HFFc6 (cell line): ENCODE data around the gene DPP6. TPM values are rescaled to one million over a fixed set of nuclear protein-coding genes. Genes with fewer than 3 reads are reported as not detected.

Experiments
- DNase-seq: peaks from one replicate; pipeline ENCODE4 v3.0.0-alpha.2; 2018
- H3K27ac Mint-ChIP-seq: 2 replicates; pipeline ENCODE4 v1.8.0; 2020; ENCODE audit warnings: mild to moderate bottlenecking, mixed read lengths
- H3K27me3 Mint-ChIP-seq: 2 replicates; pipeline ENCODE4 v1.8.0; 2021; ENCODE audit warnings: mild to moderate bottlenecking, moderate library complexity, mixed read lengths; ENCODE audit not compliant: insufficient read depth
- H3K36me3 Mint-ChIP-seq: 2 replicates; pipeline ENCODE4 v1.8.0; 2021; ENCODE audit warnings: low read depth, mixed read lengths
- H3K4me1 Mint-ChIP-seq: 2 replicates; pipeline ENCODE4 v1.8.0; 2020; ENCODE audit warnings: low read depth, mixed read lengths
- H3K4me3 Mint-ChIP-seq: 2 replicates; pipeline ENCODE4 v1.8.0; 2020; ENCODE audit warnings: mild to moderate bottlenecking, moderate library complexity, mixed read lengths
- H3K9me3 Mint-ChIP-seq: 2 replicates; pipeline ENCODE4 v1.8.0; 2020; ENCODE audit warnings: mild to moderate bottlenecking, mixed read lengths
- total RNA-seq, 6 experiments: library from RNA; stranded (reverse); fragmentation: NEBNext Ultra II Directional; extraction: Animal tissue kit (Norgen Biotek cat#: 25700); gene quantifications; 2 replicates in 1 of 6; 3 replicates in 5 of 6; pipeline ENCODE4 v1.2.3, GENCODE V29; 2021
- TF ChIP-seq, protein P1 (sequence below): fragments of 200-600 bp; sonication (generic); IDR thresholded peaks from 2 replicates; pipeline ENCODE4 v1.5.0; 2021; ENCODE audit warnings: antibody characterized with exemption, mild to moderate bottlenecking

Gene DPP6
- total RNA-seq, 6 experiments from 2014 or later = not detected

DNA sequence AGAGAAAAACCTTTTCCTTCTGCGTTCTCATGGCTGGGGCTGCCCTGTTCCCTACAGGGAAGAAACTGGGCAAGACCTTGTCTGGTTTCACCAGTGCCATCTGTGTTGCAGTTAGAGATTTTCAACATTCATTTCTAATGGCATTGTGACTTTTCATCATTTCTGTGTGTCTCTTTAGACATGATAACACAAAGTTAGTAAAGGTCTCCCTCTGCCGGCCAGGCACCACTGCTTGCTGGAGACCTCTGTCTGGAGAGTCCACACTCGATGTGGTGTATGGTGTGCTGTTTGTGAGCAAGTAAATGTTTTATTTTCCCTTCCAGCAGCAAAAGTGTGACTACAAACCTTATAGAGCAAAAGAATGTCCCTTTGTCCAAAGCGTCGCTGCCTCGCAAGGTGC lies 737.2 kb downstream of the DPP6 start:
- Mint-ChIP-seq H3K27me3 (no peaks in the 10 kb centered on the region; the same call in 1 of the 2 replicates), H3K27ac (no peak overlapping the region), H3K4me1 (no peaks in the 10 kb centered on the region), H3K9me3 (peaks cover 45% of the 10 kb centered on the region), H3K36me3 (peaks cover 8% of the 10 kb centered on the region), H3K4me3 (no peak overlapping the region)
- DNase-seq = no peak
- TF ChIP-seq, protein P1, sequence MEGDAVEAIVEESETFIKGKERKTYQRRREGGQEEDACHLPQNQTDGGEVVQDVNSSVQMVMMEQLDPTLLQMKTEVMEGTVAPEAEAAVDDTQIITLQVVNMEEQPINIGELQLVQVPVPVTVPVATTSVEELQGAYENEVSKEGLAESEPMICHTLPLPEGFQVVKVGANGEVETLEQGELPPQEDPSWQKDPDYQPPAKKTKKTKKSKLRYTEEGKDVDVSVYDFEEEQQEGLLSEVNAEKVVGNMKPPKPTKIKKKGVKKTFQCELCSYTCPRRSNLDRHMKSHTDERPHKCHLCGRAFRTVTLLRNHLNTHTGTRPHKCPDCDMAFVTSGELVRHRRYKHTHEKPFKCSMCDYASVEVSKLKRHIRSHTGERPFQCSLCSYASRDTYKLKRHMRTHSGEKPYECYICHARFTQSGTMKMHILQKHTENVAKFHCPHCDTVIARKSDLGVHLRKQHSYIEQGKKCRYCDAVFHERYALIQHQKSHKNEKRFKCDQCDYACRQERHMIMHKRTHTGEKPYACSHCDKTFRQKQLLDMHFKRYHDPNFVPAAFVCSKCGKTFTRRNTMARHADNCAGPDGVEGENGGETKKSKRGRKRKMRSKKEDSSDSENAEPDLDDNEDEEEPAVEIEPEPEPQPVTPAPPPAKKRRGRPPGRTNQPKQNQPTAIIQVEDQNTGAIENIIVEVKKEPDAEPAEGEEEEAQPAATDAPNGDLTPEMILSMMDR = no peak

DNA sequence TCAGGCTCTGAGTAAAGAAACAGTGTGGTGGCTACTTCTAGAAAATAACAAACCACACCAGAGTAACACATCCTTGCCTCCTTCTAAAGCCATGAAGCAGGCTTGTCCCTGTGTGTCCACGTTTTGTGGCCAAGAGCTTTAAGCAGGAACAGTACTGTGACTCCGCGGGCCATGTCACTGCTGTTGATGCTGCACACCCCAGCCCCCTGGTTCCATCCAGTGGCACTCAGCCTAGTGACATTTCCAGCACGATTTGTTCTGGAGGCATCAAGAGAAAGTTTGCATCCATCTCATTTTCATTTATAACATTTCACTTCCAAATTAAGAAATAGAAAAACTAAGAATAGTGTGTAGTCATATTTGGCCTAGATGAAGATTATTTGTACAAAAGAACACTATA lies 739.4 kb downstream of the DPP6 start:
- Mint-ChIP-seq H3K36me3 (no peaks in the 10 kb centered on the region; the same call in 1 of the 2 replicates), H3K4me3 (no peak overlapping the region), H3K27me3 (no peaks in the 10 kb centered on the region; the same call in 1 of the 2 replicates), H3K9me3 (peaks cover 28% of the 10 kb centered on the region), H3K4me1 (no peaks in the 10 kb centered on the region), H3K27ac (no peak overlapping the region)
- no peak for DNase-seq
- TF ChIP-seq, protein P1 = no peak

DNA sequence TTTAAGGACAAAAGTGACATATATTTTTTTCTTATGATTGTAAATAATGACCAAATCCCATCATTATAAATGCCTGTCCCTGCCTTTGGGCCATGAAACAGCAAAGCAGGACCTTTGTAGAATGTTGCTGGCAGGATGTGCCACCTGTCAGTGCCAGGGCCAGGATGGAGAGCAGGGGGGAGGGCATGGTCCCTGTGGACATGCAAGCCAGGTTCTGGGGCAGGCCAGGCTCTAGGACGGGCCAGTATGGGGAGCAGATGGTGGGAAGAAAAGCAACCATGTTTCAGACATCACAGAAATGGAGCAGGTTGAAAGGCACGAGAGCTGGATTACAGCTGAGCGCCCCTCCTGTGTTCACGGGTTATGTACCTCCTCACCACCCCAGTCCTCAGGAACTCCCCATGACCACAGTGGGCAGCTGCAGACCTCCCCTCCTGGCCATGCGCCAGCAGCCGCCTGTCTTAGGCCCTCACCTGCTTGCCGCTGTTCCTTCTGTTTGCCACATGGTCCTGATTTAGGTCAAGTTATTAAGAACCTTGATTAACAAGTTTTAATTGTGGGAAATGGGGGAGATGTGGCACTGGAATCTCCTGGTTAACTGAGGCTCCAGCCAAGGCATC lies 740.3 kb downstream of the DPP6 start:
- no peaks in the 10 kb centered on the region; the same call in 1 of the 2 replicates for H3K36me3 Mint-ChIP-seq
- H3K9me3 Mint-ChIP-seq = peaks cover 29% of the 10 kb centered on the region
- DNase-seq = no peak
- TF ChIP-seq, protein P1 = no peak
- H3K27me3 Mint-ChIP-seq = no peaks in the 10 kb centered on the region; the same call in 1 of the 2 replicates
- no peak overlapping the region for H3K4me3 Mint-ChIP-seq
- H3K4me1 Mint-ChIP-seq = no peaks in the 10 kb centered on the region
- no peak overlapping the region for H3K27ac Mint-ChIP-seq

DNA sequence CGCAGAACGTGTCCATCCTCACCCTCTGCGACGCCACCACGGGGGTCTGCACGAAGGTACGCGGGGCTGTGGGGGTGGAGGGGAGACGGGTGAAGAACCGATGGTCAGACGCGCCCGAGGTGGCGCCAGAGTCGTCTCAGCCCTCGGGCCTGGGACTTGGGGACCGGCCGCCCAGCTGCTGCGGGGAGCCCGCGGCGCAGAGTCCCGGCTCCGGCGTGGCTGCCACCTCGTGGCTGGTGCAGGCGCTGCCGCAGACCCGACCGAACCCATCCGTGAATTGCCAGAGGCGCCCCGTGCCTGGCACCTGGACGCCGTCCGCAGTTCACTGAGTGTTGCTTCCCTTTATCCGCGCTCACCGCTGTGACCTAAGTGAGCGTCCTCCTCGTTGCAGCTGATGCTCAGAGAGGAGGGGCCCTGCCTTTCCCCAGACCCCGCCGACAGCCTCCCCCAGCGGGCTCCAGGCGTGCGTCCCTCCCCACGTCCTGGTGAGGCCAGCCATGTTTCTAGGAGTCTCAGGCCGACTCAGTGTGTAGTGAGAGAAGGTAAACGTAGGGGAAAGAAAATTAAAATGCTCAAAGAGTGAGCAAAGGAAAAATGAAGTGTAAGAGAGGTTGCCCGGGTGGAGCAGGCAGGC lies 742.1 kb downstream of the DPP6 start:
- H3K36me3 Mint-ChIP-seq = no peaks in the 10 kb centered on the region
- H3K27me3 Mint-ChIP-seq = no peaks in the 10 kb centered on the region; the same call in 1 of the 2 replicates
- H3K27ac Mint-ChIP-seq = no peak overlapping the region
- DNase-seq = no peak
- TF ChIP-seq, protein P1 = no peak
- H3K4me1 Mint-ChIP-seq = no peaks in the 10 kb centered on the region
- peaks cover 25% of the 10 kb centered on the region for H3K9me3 Mint-ChIP-seq
- no peak overlapping the region for H3K4me3 Mint-ChIP-seq

DNA sequence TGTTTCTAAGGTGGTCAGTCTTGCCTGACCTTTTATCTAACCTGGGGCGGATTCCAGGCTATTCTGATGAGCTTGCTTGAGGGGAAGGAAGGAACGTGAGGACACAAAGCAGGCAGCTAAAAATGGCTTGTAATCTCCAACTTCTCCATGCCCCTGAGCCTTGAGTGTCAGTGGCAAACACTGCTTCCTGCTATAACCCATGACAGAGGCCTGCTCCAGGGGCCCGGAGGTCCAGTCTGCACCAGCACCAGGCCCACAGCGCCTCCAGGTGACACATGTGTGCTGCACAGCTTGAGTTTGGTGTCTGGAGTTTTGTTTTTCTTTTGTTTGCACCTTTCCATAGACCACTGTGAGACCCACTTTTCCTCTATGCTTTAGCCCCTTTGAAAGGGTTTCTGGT lies 742.8 kb downstream of the DPP6 start:
- no peak overlapping the region for H3K27ac Mint-ChIP-seq
- TF ChIP-seq, protein P1 = no peak
- no peaks in the 10 kb centered on the region for H3K36me3 Mint-ChIP-seq
- peaks cover 25% of the 10 kb centered on the region for H3K9me3 Mint-ChIP-seq
- DNase-seq = no peak
- H3K4me1 Mint-ChIP-seq = no peaks in the 10 kb centered on the region
- no peaks in the 10 kb centered on the region; the same call in 1 of the 2 replicates for H3K27me3 Mint-ChIP-seq
- H3K4me3 Mint-ChIP-seq = no peak overlapping the region
